WTC11 (cell line): ENCODE results near the gene SNAPC1. TPM values are rescaled to one million over a fixed set of nuclear protein-coding genes. Genes with fewer than 3 reads are reported as not detected.

ENCODE experiments used
- ATAC-seq: fragments of 200-7000 bp; cut with Tn5 transposase; 2 replicates; pipeline ENCODE4 v1.10.0; 2021; ENCODE audit warnings: mild to moderate bottlenecking, moderate library complexity
- CTCF ChIA-PET: fragments of 300-600 bp; sonication (Branson Sonifier 250); formaldehyde crosslinking; loops from one replicate; lab custom pipeline; 2021; ENCODE audit warnings: antibody characterized with exemption; lab: Charles Lee
- POLR2A ChIA-PET: fragments of 350-600 bp; sonication (Branson Sonifier 250); formaldehyde crosslinking; loops from one replicate; lab custom pipeline; 2021; ENCODE audit warnings: antibody characterized with exemption; lab: Charles Lee
- DNase-seq: peaks from one replicate; pipeline ENCODE4 v3.0.0; 2021; ENCODE audit warnings: low spot score
- H3K27ac Mint-ChIP-seq: 2 replicates; pipeline ENCODE4 v1.8.0; 2021; ENCODE audit warnings: mixed read lengths
- H3K27me3 Mint-ChIP-seq: 2 replicates; pipeline ENCODE4 v1.8.0; 2021; ENCODE audit warnings: low read depth, mild to moderate bottlenecking, moderate library complexity, mixed read lengths
- H3K36me3 Mint-ChIP-seq: 2 replicates; pipeline ENCODE4 v1.8.0; 2021; ENCODE audit warnings: mixed read lengths
- H3K4me1 Mint-ChIP-seq: 2 replicates; pipeline ENCODE4 v1.8.0; 2022; ENCODE audit warnings: mixed read lengths
- H3K4me3 Mint-ChIP-seq: 2 replicates; pipeline ENCODE4 v1.8.0; 2021; ENCODE audit warnings: mild to moderate bottlenecking, moderate library complexity, mixed read lengths
- H3K9me3 Mint-ChIP-seq: 2 replicates; pipeline ENCODE4 v1.8.0; 2021; ENCODE audit warnings: mixed read lengths
- AFF4 ChIP-seq: sonication (generic); formaldehyde crosslinking; IDR thresholded peaks from 2 replicates; pipeline ENCODE4 v1.8.1; 2023; ENCODE audit warnings: mild to moderate bottlenecking, missing genetic modification reagents, borderline replicate concordance
- ATF1 ChIP-seq: sonication (generic); formaldehyde crosslinking; IDR thresholded peaks from 2 replicates; pipeline ENCODE4 v1.8.1; 2023; ENCODE audit warnings: mild to moderate bottlenecking, moderate library complexity, missing genetic modification reagents
- ATF2 ChIP-seq: sonication (generic); formaldehyde crosslinking; IDR thresholded peaks from 2 replicates; pipeline ENCODE4 v1.8.1; 2022; ENCODE audit warnings: low read depth, missing genetic modification reagents, borderline replicate concordance
- CREM ChIP-seq: sonication (generic); formaldehyde crosslinking; IDR thresholded peaks from 2 replicates; pipeline ENCODE4 v1.8.1; 2022; ENCODE audit warnings: mild to moderate bottlenecking, missing genetic modification reagents, moderate library complexity
- E2F1 ChIP-seq: sonication (generic); formaldehyde crosslinking; IDR thresholded peaks from 2 replicates; pipeline ENCODE4 v1.8.0; 2022; ENCODE audit warnings: mild to moderate bottlenecking, missing genetic modification reagents
- HMGXB4 ChIP-seq: sonication (generic); formaldehyde crosslinking; IDR thresholded peaks from 2 replicates; pipeline ENCODE4 v1.8.1; 2023; ENCODE audit warnings: mild to moderate bottlenecking, moderate library complexity, missing genetic modification reagents
- IRF1 ChIP-seq: sonication (generic); formaldehyde crosslinking; IDR thresholded peaks from 2 replicates; pipeline ENCODE4 v1.8.0; 2023; ENCODE audit warnings: missing genetic modification reagents
- JUN ChIP-seq: sonication (generic); formaldehyde crosslinking; IDR thresholded peaks from 2 replicates; pipeline ENCODE4 v1.8.0; 2023; ENCODE audit warnings: mild to moderate bottlenecking, missing genetic modification reagents
- KAT7 ChIP-seq: sonication (generic); formaldehyde crosslinking; IDR thresholded peaks from 2 replicates; pipeline ENCODE4 v1.8.1; 2023; ENCODE audit warnings: missing genetic modification reagents, mild to moderate bottlenecking, borderline replicate concordance
- MXD4 ChIP-seq: fragments of 250-450 bp; sonication (Bioruptor Pico); IDR thresholded peaks from 2 replicates; pipeline ENCODE4 v1.8.0; 2021; ENCODE audit warnings: mild to moderate bottlenecking, moderate library complexity, borderline replicate concordance
- NR3C1 ChIP-seq: sonication (generic); formaldehyde crosslinking; conservative IDR thresholded peaks from 2 replicates; pipeline ENCODE4 v1.8.1; 2023; ENCODE audit warnings: low read depth, mild to moderate bottlenecking, missing genetic modification reagents
- OVOL2 ChIP-seq: fragments of 250-450 bp; sonication (Bioruptor Pico); IDR thresholded peaks from 2 replicates; pipeline ENCODE4 v1.9.0; 2021; ENCODE audit warnings: mild to moderate bottlenecking, borderline replicate concordance
- PRRX2 ChIP-seq: fragments of 250-450 bp; sonication (Bioruptor Pico); IDR thresholded peaks from 2 replicates; pipeline ENCODE4 v1.8.0; 2021; ENCODE audit warnings: mild to moderate bottlenecking
- RORB ChIP-seq: fragments of 250-450 bp; sonication (Bioruptor Pico); IDR thresholded peaks from 2 replicates; pipeline ENCODE4 v1.9.0; 2021; ENCODE audit warnings: mild to moderate bottlenecking
- SP1 ChIP-seq: sonication (generic); formaldehyde crosslinking; conservative IDR thresholded peaks from 2 replicates; pipeline ENCODE4 v1.8.1; 2022; ENCODE audit warnings: missing genetic modification reagents
- TEAD1 ChIP-seq: sonication (generic); formaldehyde crosslinking; IDR thresholded peaks from 2 replicates; pipeline ENCODE4 v1.8.0; 2022; ENCODE audit warnings: mild to moderate bottlenecking, missing genetic modification reagents
- TEAD4 ChIP-seq: sonication (generic); formaldehyde crosslinking; IDR thresholded peaks from 2 replicates; pipeline ENCODE4 v1.8.0; 2022; ENCODE audit warnings: mild to moderate bottlenecking, missing genetic modification reagents
- ZBTB21 ChIP-seq: sonication (generic); formaldehyde crosslinking; IDR thresholded peaks from 2 replicates; pipeline ENCODE4 v1.8.1; 2023; ENCODE audit warnings: mild to moderate bottlenecking, missing genetic modification reagents, borderline replicate concordance
- ZMAT4 ChIP-seq: fragments of 250-450 bp; sonication (Bioruptor Pico); IDR thresholded peaks from 2 replicates; pipeline ENCODE4 v1.9.0; 2021; ENCODE audit warnings: mild to moderate bottlenecking
- ZNF396 ChIP-seq: fragments of 250-450 bp; sonication (Bioruptor Pico); IDR thresholded peaks from 2 replicates; pipeline ENCODE4 v1.8.0; 2021; ENCODE audit warnings: mild to moderate bottlenecking, moderate library complexity, borderline replicate concordance
- total RNA-seq: library from RNA; stranded (reverse); gene quantifications from 3 replicates; pipeline ENCODE4 v1.2.3, GENCODE V29; 2021
- TF ChIP-seq, protein P1 (sequence below): sonication (generic); formaldehyde crosslinking; IDR thresholded peaks from 2 replicates; pipeline ENCODE4 v1.8.1; 2023; ENCODE audit warnings: mild to moderate bottlenecking, missing genetic modification reagents, moderate library complexity
- TF ChIP-seq, protein P2 (sequence below): sonication (generic); formaldehyde crosslinking; IDR thresholded peaks from 2 replicates; pipeline ENCODE4 v1.8.1; 2023; ENCODE audit warnings: mild to moderate bottlenecking, missing genetic modification reagents, moderate library complexity
- TF ChIP-seq, protein P3 (sequence below): fragments of 250-450 bp; sonication (Bioruptor Pico); conservative IDR thresholded peaks from 2 replicates; pipeline ENCODE4 v1.9.0; 2021; ENCODE audit warnings: mild to moderate bottlenecking

SNAPC1 gene
- total RNA-seq, 1 experiment from 2014 or later: 9.5 TPM

GRCh38 chr14:61768240-61768639 lies 6.0 kb downstream of the SNAPC1 start:
- CTCF ChIA-PET: no interaction called here
- no peak for DNase-seq
- no peaks in the 10 kb centered on the region for H3K9me3 Mint-ChIP-seq
- peaks cover 51% of the 10 kb centered on the region for H3K36me3 Mint-ChIP-seq
- no peak overlapping the region for H3K4me3 Mint-ChIP-seq
- TF ChIP-seq IRF1 (CRISPR knock-in tag) (no peak), CREM (CRISPR knock-in tag) (no peak), KAT7 (CRISPR knock-in tag) (no peak), E2F1 (CRISPR knock-in tag) (no peak), ZMAT4 (CRISPR knock-in tag) (no peak), SP1 (no peak), ZNF396 (CRISPR knock-in tag) (no peak), TEAD4 (CRISPR knock-in tag) (no peak)
- no peak overlapping the region for H3K27ac Mint-ChIP-seq
- ATAC-seq: no peak
- H3K4me1 Mint-ChIP-seq: peaks cover 31% of the 10 kb centered on the region
- no peaks in the 10 kb centered on the region for H3K27me3 Mint-ChIP-seq
- POLR2A ChIA-PET: no interaction called here

DNA sequence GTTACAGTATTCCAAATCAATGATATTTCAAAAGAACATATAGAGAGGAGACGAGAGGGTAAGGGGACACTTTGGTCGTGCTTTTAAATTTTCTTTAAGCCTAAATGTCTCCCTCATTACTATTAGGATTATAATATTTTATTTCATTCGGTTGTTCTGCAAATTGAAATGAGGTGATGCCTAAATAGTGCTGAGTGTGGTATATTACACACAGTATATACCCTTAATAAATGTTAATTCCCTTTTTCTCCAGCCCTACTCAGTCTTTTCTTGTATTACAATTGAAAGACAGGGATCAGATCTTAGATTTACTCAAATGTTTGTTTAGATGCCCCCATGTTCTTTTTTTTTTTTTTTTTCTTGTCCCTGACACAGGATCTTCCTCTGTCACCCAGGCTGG lies 7.7 kb downstream of the SNAPC1 start:
- Mint-ChIP-seq H3K4me3 (no peak overlapping the region), H3K4me1 (peaks cover 18% of the 10 kb centered on the region), H3K36me3 (peaks cover 59% of the 10 kb centered on the region), H3K27me3 (no peaks in the 10 kb centered on the region), H3K27ac (no peak overlapping the region), H3K9me3 (no peaks in the 10 kb centered on the region)
- ChIA-PET POLR2A (interaction anchor here (0.6 kb wide), 1 partner anchor 958 kb away, joined by 4 read pairs; no protein-coding TSS in a partner anchor), CTCF (no interaction called here)
- DNase-seq (no peak), ATAC-seq (no peak)
- no peak for TF ChIP-seq OVOL2 (CRISPR knock-in tag)
- no peak for TF ChIP-seq NR3C1 (CRISPR knock-in tag)
- no peak for TF ChIP-seq ATF1
- no peak for TF ChIP-seq ZBTB21 (CRISPR knock-in tag)
- TF ChIP-seq RORB: no peak
- no peak for TF ChIP-seq TEAD1 (CRISPR knock-in tag)
- TF ChIP-seq HMGXB4 (CRISPR knock-in tag): no peak
- TF ChIP-seq MXD4 (CRISPR knock-in tag): no peak
- TF ChIP-seq PRRX2 (CRISPR knock-in tag): no peak
- TF ChIP-seq, protein P1, sequence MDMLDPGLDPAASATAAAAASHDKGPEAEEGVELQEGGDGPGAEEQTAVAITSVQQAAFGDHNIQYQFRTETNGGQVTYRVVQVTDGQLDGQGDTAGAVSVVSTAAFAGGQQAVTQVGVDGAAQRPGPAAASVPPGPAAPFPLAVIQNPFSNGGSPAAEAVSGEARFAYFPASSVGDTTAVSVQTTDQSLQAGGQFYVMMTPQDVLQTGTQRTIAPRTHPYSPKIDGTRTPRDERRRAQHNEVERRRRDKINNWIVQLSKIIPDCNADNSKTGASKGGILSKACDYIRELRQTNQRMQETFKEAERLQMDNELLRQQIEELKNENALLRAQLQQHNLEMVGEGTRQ (CRISPR knock-in tag): no peak
- TF ChIP-seq, protein P2, sequence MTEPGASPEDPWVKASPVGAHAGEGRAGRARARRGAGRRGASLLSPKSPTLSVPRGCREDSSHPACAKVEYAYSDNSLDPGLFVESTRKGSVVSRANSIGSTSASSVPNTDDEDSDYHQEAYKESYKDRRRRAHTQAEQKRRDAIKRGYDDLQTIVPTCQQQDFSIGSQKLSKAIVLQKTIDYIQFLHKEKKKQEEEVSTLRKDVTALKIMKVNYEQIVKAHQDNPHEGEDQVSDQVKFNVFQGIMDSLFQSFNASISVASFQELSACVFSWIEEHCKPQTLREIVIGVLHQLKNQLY (CRISPR knock-in tag): no peak
- no peak for TF ChIP-seq ATF2 (CRISPR knock-in tag)
- TF ChIP-seq, protein P3, sequence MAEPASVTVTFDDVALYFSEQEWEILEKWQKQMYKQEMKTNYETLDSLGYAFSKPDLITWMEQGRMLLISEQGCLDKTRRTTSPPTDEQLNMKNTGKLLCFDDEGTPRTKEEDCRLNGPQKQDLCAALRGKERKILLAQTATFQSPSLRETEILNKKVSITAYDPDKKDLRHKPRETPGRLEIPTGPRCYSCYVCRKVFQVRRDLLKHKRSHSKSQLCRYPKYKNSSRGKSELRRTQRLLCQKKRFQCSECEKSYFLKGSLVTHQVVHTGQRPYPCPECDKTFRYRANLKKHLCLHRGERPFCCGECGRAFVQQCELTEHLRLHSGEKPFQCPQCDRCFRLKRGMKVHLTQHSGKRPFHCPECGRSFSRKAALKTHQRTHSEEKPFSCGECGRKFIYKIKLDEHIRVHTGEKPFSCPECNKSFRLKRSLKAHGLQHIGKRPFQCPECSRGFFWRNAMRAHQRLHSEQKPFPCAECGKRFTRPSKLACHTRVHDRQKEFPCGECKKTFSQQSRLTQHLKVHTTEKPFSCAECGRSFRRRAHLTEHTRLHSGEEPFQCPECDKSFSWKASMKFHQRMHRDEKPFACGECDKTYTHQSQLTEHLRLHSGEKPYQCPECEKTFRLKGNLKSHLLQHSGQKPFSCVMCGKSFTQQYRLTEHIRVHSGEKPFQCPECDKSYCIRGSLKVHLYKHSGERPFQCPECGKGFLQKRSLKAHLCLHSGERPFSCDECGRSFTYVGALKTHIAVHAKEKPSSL (CRISPR knock-in tag): no peak
- no peak for TF ChIP-seq JUN (CRISPR knock-in tag)
- no peak for TF ChIP-seq AFF4 (CRISPR knock-in tag)
